B cell (primary cell): ENCODE measurements around the gene AIFM1. TPM values are rescaled to one million over a fixed set of nuclear protein-coding genes. Genes with fewer than 3 reads are reported as not detected.
A peak's percentile ranks its signal among the peaks of the same experiment; 100 is the strongest.

Experiments used
- ATAC-seq: fragments of 200-7000 bp; cut with Tn5 transposase; one replicate; pipeline ENCODE4 v1.10.0; 2021; ENCODE audit warnings: low read depth, mild to moderate bottlenecking, moderate number of reproducible peaks, moderate library complexity
- CTCF ChIA-PET: fragments of 350-600 bp; sonication (Branson Sonifier 250); formaldehyde crosslinking; loops from one replicate; lab custom pipeline; 2021; ENCODE audit warnings: antibody characterized with exemption, inconsistent platforms; lab: Charles Lee
- POLR2A ChIA-PET: fragments of 350-600 bp; sonication (Branson Sonifier 250); formaldehyde crosslinking; loops from one replicate; lab custom pipeline; 2021; ENCODE audit warnings: antibody characterized with exemption; lab: Charles Lee
- DNase-seq: peaks from one replicate; pipeline ENCODE4 v3.0.0; 2013
- H2AFZ ChIP-seq: 2 replicates; pipeline ENCODE4 v1.6.1; 2012; ENCODE audit warnings: mild to moderate bottlenecking, low read depth, low read length; ENCODE audit not compliant: insufficient read depth, poor library complexity, severe bottlenecking
- H3K27ac ChIP-seq, 2 donors: 1 replicate in 1 of 2; 2 replicates in 1 of 2; pipeline ENCODE4 v1.5.1; 2012 to 2013; ENCODE audit warnings: low read length in 2 of 2, mild to moderate bottlenecking in 2 of 2, moderate library complexity in 1 of 2
- H3K27me3 ChIP-seq, 4 experiments: fragments of 200-600 bp in 1 of 4; sonication (generic) in 1 of 4; replicated peaks in 1 of 4; 1 replicate in 2 of 4; 2 replicates in 2 of 4; pipeline versions ENCODE4 v1.6.1 to v1.7.0; 2013 to 2016; ENCODE audit warnings: low read length in 3 of 4, mild to moderate bottlenecking in 2 of 4, mixed read lengths in 1 of 4, moderate library complexity in 1 of 4; ENCODE audit not compliant: insufficient read depth in 4 of 4, control insufficient read depth in 3 of 4; ENCODE audit errors: control extremely low read depth in 1 of 4
- H3K36me3 ChIP-seq, 2 experiments: replicated peaks in 1 of 2; 1 replicate in 1 of 2; 2 replicates in 1 of 2; pipeline versions ENCODE4 v1.6.1 to v1.7.1; 2013; ENCODE audit warnings: low read length in 1 of 2; ENCODE audit not compliant: insufficient read depth in 2 of 2, control insufficient read depth in 1 of 2; ENCODE audit errors: control extremely low read depth in 1 of 2, extremely low read depth in 1 of 2
- H3K4me1 ChIP-seq, 2 donors: fragments of 200-600 bp in 1 of 2; sonication (generic) in 1 of 2; 1 replicate in 1 of 2; 2 replicates in 1 of 2; pipeline versions ENCODE4 v1.5.1 to v1.6.1; 2013 to 2017; ENCODE audit warnings: low read length in 2 of 2; ENCODE audit not compliant: control insufficient read depth in 2 of 2, insufficient read depth in 2 of 2
- H3K4me2 ChIP-seq: replicated peaks from 2 replicates; pipeline ENCODE3; 2012; ENCODE audit warnings: mild to moderate bottlenecking, low read depth, low read length; ENCODE audit not compliant: poor library complexity, severe bottlenecking
- H3K4me3 ChIP-seq, 5 experiments: fragments of 200-600 bp in 1 of 5; sonication (generic) in 1 of 5; 1 replicate in 3 of 5; 2 replicates in 2 of 5; pipeline versions ENCODE4 v1.5.1 to v1.7.0; 2011 to 2016; ENCODE audit warnings: low read length in 4 of 5, mild to moderate bottlenecking in 4 of 5, low read depth in 2 of 5, control low read depth in 1 of 5, moderate library complexity in 1 of 5; ENCODE audit not compliant: insufficient read depth in 1 of 5; ENCODE audit errors: control extremely low read depth in 1 of 5, extremely low read depth in 1 of 5
- H3K79me2 ChIP-seq: fragments of 200-600 bp; sonication (generic); one replicate; pipeline ENCODE4 v1.6.0; 2016; ENCODE audit warnings: low read length; ENCODE audit not compliant: control insufficient read depth, insufficient read depth
- H3K9ac ChIP-seq: fragments of 200-600 bp; sonication (generic); 2 replicates; pipeline ENCODE4 v1.6.1; 2017; ENCODE audit warnings: mild to moderate bottlenecking, low read length, moderate library complexity
- H3K9me3 ChIP-seq, 3 donors: one replicate each; pipeline versions ENCODE4 v1.6.1 to v1.7.1; 2013; ENCODE audit warnings: low read length in 2 of 3; ENCODE audit not compliant: control insufficient read depth in 2 of 3, insufficient read depth in 1 of 3; ENCODE audit errors: control extremely low read depth in 1 of 3
- H4K20me1 ChIP-seq: 2 replicates; pipeline ENCODE4 v1.6.0; 2012; ENCODE audit warnings: mild to moderate bottlenecking, low read length; ENCODE audit not compliant: insufficient read depth, control insufficient read depth, poor library complexity, severe bottlenecking
- H3K27ac Mint-ChIP-seq: one replicate; pipeline ENCODE4 v1.8.0; 2021; ENCODE audit warnings: mixed read lengths
- H3K27me3 Mint-ChIP-seq: one replicate; pipeline ENCODE4 v1.8.0; 2021; ENCODE audit warnings: mixed read lengths
- H3K4me1 Mint-ChIP-seq: one replicate; pipeline ENCODE4 v1.8.0; 2021; ENCODE audit warnings: mixed read lengths
- H3K4me3 Mint-ChIP-seq: one replicate; pipeline ENCODE4 v1.8.0; 2021; ENCODE audit warnings: mixed read lengths
- H3K9me3 Mint-ChIP-seq: one replicate; pipeline ENCODE4 v1.8.0; 2022; ENCODE audit warnings: mixed read lengths; ENCODE audit not compliant: insufficient read depth
- CTCF ChIP-seq: fragments of 200-600 bp; IDR thresholded peaks from one replicate; pipeline ENCODE4 v1.8.0; 2022; ENCODE audit warnings: antibody characterized with exemption, mild to moderate bottlenecking
- EZH2 ChIP-seq: IDR thresholded peaks from 2 replicates; pipeline ENCODE4 v1.6.1; 2012; ENCODE audit warnings: borderline replicate concordance, low read depth, mild to moderate bottlenecking, moderate library complexity, low read length; ENCODE audit not compliant: insufficient read depth, poor library complexity, severe bottlenecking
- WGBS: methylation state at CpG from one replicate; pipeline ENCODE4 v1.1.5; 2013; ENCODE audit warnings: missing lambda C conversion rate; ENCODE audit not compliant: insufficient coverage; 5-methylcytosine and 5-hydroxymethylcytosine counted together
- intact Hi-C: fragments of 100-400 bp; cut with micrococcal nuclease; formaldehyde crosslinking; loops from one replicate; pipeline ENCODE4 v1.10.0; 2022
- polyA plus RNA-seq: library from polyadenylated mRNA; depleted of rRNA; stranded (reverse); fragments of >200 nt; gene quantifications from 2 replicates; pipeline ENCODE4 v1.2.3, GENCODE V29; 2012
- total RNA-seq, 2 donors: library from RNA; stranded (reverse); fragments of 120-200 nt in 1 of 2; gene quantifications; 1 replicate in 1 of 2; 2 replicates in 1 of 2; pipeline versions ENCODE4 v1.2.3 to v1.2.4, GENCODE V29; 2013 to 2022

Gene AIFM1
- total and polyA plus RNA-seq, 2 donors (not counting 1 experiment from before 2014, with no cell fraction given) = 11.4 to 15.9 TPM

- Mint-ChIP-seq H3K9me3 (no peaks in the 10 kb centered on the region), H3K27me3 (no peaks in the 10 kb centered on the region), H3K4me1 (peaks cover 58% of the 10 kb centered on the region), H3K27ac (peak overlapping the region; percentile 26), H3K4me3 (no peak overlapping the region)
- DNase-seq = no peak
- CTCF ChIA-PET = interaction anchor here (0.6 to 3.9 kb wide), 9 partner anchors 8 to 170 kb away, joined by 3 to 17 read pairs (median 5); no protein-coding TSS in a partner anchor
- Histone ChIP-seq H2AFZ (no peak overlapping the region), H3K36me3 (no peaks in the 10 kb centered on the region), H3K27me3 (no peaks in the 10 kb centered on the region), H4K20me1 (peaks cover 30% of the 10 kb centered on the region), H3K4me3 (no peak overlapping the region), H3K9me3 (no peaks in the 10 kb centered on the region), H3K4me2 (no peak overlapping the region), H3K4me1 (peaks cover 33 to 55% of the 10 kb centered on the region in 2 donors), H3K9ac (no peak overlapping the region), H3K79me2 (peaks cover 59% of the 10 kb centered on the region), H3K27ac (peak overlapping the region in 1 of 2 donors; percentile 16)
- 100% methylated on average over 1 of the region's 6 CpGs for WGBS
- TF ChIP-seq EZH2 (no peak), CTCF (no peak)
- no peak for ATAC-seq
- intact Hi-C loops = no loop called here
- POLR2A ChIA-PET = interaction anchor here (0.6 kb wide), 1 partner anchor 13 kb away, joined by 3 read pairs; no protein-coding TSS in a partner anchor
These were observed 70.2 kb downstream of the AIFM1 start for GRCh38 chrX:130095249-130096030.

- Histone ChIP-seq H2AFZ (no peak overlapping the region), H3K4me1 (peaks cover 36 to 56% of the 10 kb centered on the region in 2 donors), H3K27me3 (no peaks in the 10 kb centered on the region), H3K36me3 (no peaks in the 10 kb centered on the region), H3K79me2 (peaks cover 56% of the 10 kb centered on the region), H3K4me3 (no peak overlapping the region), H3K4me2 (peak overlapping the region; percentile 15), H4K20me1 (peaks cover 25% of the 10 kb centered on the region), H3K9me3 (no peaks in the 10 kb centered on the region), H3K27ac (peak overlapping the region in 1 of 2 donors; percentile 16), H3K9ac (no peak overlapping the region)
- Mint-ChIP-seq H3K4me1 (peaks cover 53% of the 10 kb centered on the region), H3K4me3 (no peak overlapping the region), H3K27me3 (no peaks in the 10 kb centered on the region), H3K9me3 (no peaks in the 10 kb centered on the region), H3K27ac (no peak overlapping the region)
- POLR2A ChIA-PET = interaction anchor here (0.6 to 1.4 kb wide), 2 partner anchors 14 to 15 kb away, joined by 3 read pairs; partner anchors contain the start of gene ELF4
- TF ChIP-seq CTCF = no peak
- no peak for TF ChIP-seq EZH2
- intact Hi-C loops = no loop called here
- ATAC-seq = no peak
- DNase-seq = no peak
- 0% methylated on average over 1 of the region's 8 CpGs for WGBS
- CTCF ChIA-PET = interaction anchor here (1.3 to 3.9 kb wide), 5 partner anchors 12 to 169 kb away, joined by 3 to 17 read pairs (median 5); no protein-coding TSS in a partner anchor
These were observed 70.9 kb downstream of the AIFM1 start for GRCh38 chrX:130094696-130095095.
